ENCODE measurements around the gene NRDE2.

The NRDE2 gene

DNA sequence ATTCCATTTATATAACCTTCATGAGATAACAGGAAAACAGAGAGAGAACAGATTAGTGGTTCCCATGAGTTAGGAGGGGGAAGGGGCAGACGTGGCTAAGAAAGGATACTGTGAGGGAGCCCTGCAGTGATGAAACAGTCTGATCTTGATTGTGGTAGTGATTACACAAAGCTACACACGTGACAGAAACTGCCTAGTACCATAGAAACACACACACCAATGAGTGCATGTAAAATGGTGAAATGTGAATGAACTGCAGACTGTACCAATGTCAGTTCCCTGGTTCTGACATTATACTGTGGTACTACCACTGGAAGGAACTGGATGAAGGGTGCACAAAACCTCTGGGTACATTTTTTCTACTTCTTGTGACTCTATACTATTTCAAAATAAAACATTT lies 36.9 kb downstream of the NRDE2 start:
- no peak overlapping the region for H2AFZ ChIP-seq (ENCODE audit: low read depth, low read length, severe bottlenecking)
- H3F3A ChIP-seq (ENCODE audit: insufficient read depth): no peaks in the 10 kb centered on the region
- no peaks in the 10 kb centered on the region for H3K79me2 ChIP-seq (ENCODE audit: insufficient read depth, low read length)
- no peaks in the 10 kb centered on the region for H4K20me1 ChIP-seq (ENCODE audit: low read depth, low read length)
- H3K9me2 ChIP-seq (replicated peaks; ENCODE audit: insufficient read depth, low read length): no peaks in the 10 kb centered on the region
- no peak overlapping the region for H3K4me3 ChIP-seq (ENCODE audit: insufficient read depth, low read length, poor library complexity, severe bottlenecking)
- no peak overlapping the region for H3K27ac ChIP-seq (ENCODE audit: low read depth, low read length)
- H3K36me3 ChIP-seq (ENCODE audit: low read length): no peaks in the 10 kb centered on the region; the same call in 1 of the 2 replicates
- no peak overlapping the region for H3K4me2 ChIP-seq (ENCODE audit: low read depth, low read length, poor library complexity, severe bottlenecking)
- TF ChIP-seq EZH2phosphoT487 (conservative IDR thresholded peaks at IDR 0.05; ENCODE audit: low read length): no peak
- TF ChIP-seq, protein P1, sequence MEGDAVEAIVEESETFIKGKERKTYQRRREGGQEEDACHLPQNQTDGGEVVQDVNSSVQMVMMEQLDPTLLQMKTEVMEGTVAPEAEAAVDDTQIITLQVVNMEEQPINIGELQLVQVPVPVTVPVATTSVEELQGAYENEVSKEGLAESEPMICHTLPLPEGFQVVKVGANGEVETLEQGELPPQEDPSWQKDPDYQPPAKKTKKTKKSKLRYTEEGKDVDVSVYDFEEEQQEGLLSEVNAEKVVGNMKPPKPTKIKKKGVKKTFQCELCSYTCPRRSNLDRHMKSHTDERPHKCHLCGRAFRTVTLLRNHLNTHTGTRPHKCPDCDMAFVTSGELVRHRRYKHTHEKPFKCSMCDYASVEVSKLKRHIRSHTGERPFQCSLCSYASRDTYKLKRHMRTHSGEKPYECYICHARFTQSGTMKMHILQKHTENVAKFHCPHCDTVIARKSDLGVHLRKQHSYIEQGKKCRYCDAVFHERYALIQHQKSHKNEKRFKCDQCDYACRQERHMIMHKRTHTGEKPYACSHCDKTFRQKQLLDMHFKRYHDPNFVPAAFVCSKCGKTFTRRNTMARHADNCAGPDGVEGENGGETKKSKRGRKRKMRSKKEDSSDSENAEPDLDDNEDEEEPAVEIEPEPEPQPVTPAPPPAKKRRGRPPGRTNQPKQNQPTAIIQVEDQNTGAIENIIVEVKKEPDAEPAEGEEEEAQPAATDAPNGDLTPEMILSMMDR (IDR thresholded peaks at IDR 0.05; ENCODE audit: insufficient read depth, low read length, poor library complexity, severe bottlenecking): no peak
- H3K27me3 ChIP-seq (ENCODE audit: low read length): no peaks in the 10 kb centered on the region
- H3K9me3 ChIP-seq (ENCODE audit: insufficient read depth, low read length): no peaks in the 10 kb centered on the region
- no peak overlapping the region for H3K9ac ChIP-seq (ENCODE audit: low read length)

GRCh38 chr14:90293766-90294730 lies 37.7 kb downstream of the NRDE2 start:
- no peaks in the 10 kb centered on the region for H3K79me2 ChIP-seq (ENCODE audit: insufficient read depth, low read length)
- H3K4me3 ChIP-seq (ENCODE audit: insufficient read depth, low read length, poor library complexity, severe bottlenecking): no peak overlapping the region
- no peaks in the 10 kb centered on the region for H4K20me1 ChIP-seq (ENCODE audit: low read depth, low read length)
- H3K9me3 ChIP-seq (ENCODE audit: insufficient read depth, low read length): no peaks in the 10 kb centered on the region
- TF ChIP-seq, protein P1 (IDR thresholded peaks at IDR 0.05; ENCODE audit: insufficient read depth, low read length, poor library complexity, severe bottlenecking): no peak
- no peak for TF ChIP-seq EZH2phosphoT487 (conservative IDR thresholded peaks at IDR 0.05; ENCODE audit: low read length)
- no peaks in the 10 kb centered on the region for H3K9me2 ChIP-seq (replicated peaks; ENCODE audit: insufficient read depth, low read length)
- no peak overlapping the region for H2AFZ ChIP-seq (ENCODE audit: low read depth, low read length, severe bottlenecking)
- no peaks in the 10 kb centered on the region for H3K27me3 ChIP-seq (ENCODE audit: low read length)
- no peak overlapping the region for H3K4me2 ChIP-seq (ENCODE audit: low read depth, low read length, poor library complexity, severe bottlenecking)
- no peaks in the 10 kb centered on the region for H3F3A ChIP-seq (ENCODE audit: insufficient read depth)
- H3K9ac ChIP-seq (ENCODE audit: low read length): no peak overlapping the region
- H3K27ac ChIP-seq (ENCODE audit: low read depth, low read length): no peak overlapping the region
- H3K36me3 ChIP-seq (ENCODE audit: low read length): no peaks in the 10 kb centered on the region; the same call in 1 of the 2 replicates

DNA sequence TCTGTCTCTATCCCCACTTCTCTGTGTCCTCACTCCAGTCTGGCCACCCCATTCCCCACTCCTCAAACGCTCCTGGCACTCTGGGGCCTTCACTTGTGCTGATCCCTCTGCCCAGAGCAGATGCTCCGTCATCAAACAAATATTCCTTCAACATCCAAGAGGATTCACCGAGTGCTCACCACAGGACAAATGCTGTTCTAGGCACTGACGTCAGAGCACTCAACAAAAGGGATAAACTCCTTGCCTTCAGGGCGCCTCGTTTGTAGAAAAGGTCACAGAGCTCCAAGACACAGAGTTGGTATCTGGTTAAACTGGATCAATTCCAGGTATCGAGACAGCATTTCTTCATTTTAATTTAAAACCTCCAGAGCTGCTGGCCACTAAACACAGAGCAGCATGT lies 40.0 kb downstream of the NRDE2 start:
- H3K36me3 ChIP-seq (ENCODE audit: low read length): no peaks in the 10 kb centered on the region; the same call in 1 of the 2 replicates
- H3K9me3 ChIP-seq (ENCODE audit: insufficient read depth, low read length): no peaks in the 10 kb centered on the region
- H2AFZ ChIP-seq (ENCODE audit: low read depth, low read length, severe bottlenecking): no peak overlapping the region
- H3K9me2 ChIP-seq (replicated peaks; ENCODE audit: insufficient read depth, low read length): no peaks in the 10 kb centered on the region
- H3K27ac ChIP-seq (ENCODE audit: low read depth, low read length): no peak overlapping the region
- H3F3A ChIP-seq (ENCODE audit: insufficient read depth): no peaks in the 10 kb centered on the region
- TF ChIP-seq, protein P1 (IDR thresholded peaks at IDR 0.05; ENCODE audit: insufficient read depth, low read length, poor library complexity, severe bottlenecking): no peak
- no peak for TF ChIP-seq EZH2phosphoT487 (conservative IDR thresholded peaks at IDR 0.05; ENCODE audit: low read length)
- no peaks in the 10 kb centered on the region for H3K79me2 ChIP-seq (ENCODE audit: insufficient read depth, low read length)
- H3K4me2 ChIP-seq (ENCODE audit: low read depth, low read length, poor library complexity, severe bottlenecking): no peak overlapping the region
- no peak overlapping the region for H3K4me3 ChIP-seq (ENCODE audit: insufficient read depth, low read length, poor library complexity, severe bottlenecking)
- no peaks in the 10 kb centered on the region for H4K20me1 ChIP-seq (ENCODE audit: low read depth, low read length)
- no peaks in the 10 kb centered on the region for H3K27me3 ChIP-seq (ENCODE audit: low read length)
- no peak overlapping the region for H3K9ac ChIP-seq (ENCODE audit: low read length)
